GM21390 (cell line): Measurements from ENCODE around the gene CBX7.

ENCODE experiments used
- ATAC-seq: cut with Tn5 transposase; IDR thresholded peaks from one replicate; pipeline ENCODE4 v1.9.1; 2021; ENCODE audit not compliant: unreplicated experiment

The CBX7 gene

GRCh38 chr22:39148026-39148726, 4.3 kb downstream of the CBX7 start:
- no peak for ATAC-seq

- ATAC-seq, result no peak
These were observed 5.0 kb downstream of the CBX7 start for GRCh38 chr22:39147335-39148025.

GRCh38 chr22:39146256-39147101, 6.0 kb downstream of the CBX7 start:
- no peak for ATAC-seq

GRCh38 chr22:39144101-39144767, 8.2 kb downstream of the CBX7 start:
- ATAC-seq, result no peak

GRCh38 chr22:39142088-39142680, 10.3 kb downstream of the CBX7 start:
- no peak for ATAC-seq

GRCh38 chr22:39139933-39140332, 12.5 kb downstream of the CBX7 start:
- no peak for ATAC-seq

- no peak for ATAC-seq
These were observed 14.0 kb downstream of the CBX7 start for GRCh38 chr22:39138357-39138997.

- ATAC-seq, result no peak
These were observed 16.2 kb downstream of the CBX7 start for GRCh38 chr22:39136317-39136716.

GRCh38 chr22:39135092-39135896, 17.2 kb downstream of the CBX7 start:
- no peak for ATAC-seq

GRCh38 chr22:39134366-39135091, 18.0 kb downstream of the CBX7 start:
- no peak for ATAC-seq

- ATAC-seq, result no peak
These were observed 18.6 kb downstream of the CBX7 start for GRCh38 chr22:39133871-39134270.

GRCh38 chr22:39132871-39133524, 19.5 kb downstream of the CBX7 start:
- ATAC-seq, result no peak

GRCh38 chr22:39132281-39132680, 20.2 kb downstream of the CBX7 start:
- ATAC-seq, result no peak

- ATAC-seq, result no peak
These were observed 21.3 kb downstream of the CBX7 start for GRCh38 chr22:39130892-39131855.

GRCh38 chr22:39130152-39130704, 22.3 kb downstream of the CBX7 start:
- no peak for ATAC-seq

GRCh38 chr22:39129746-39130145, 22.7 kb downstream of the CBX7 start:
- ATAC-seq, result no peak

GRCh38 chr22:39129081-39129480, 23.4 kb downstream of the CBX7 start:
- ATAC-seq, result no peak
